Cortex of kidney (tissue), 1 donor: Measurements from ENCODE around the gene TMC4.
"Not testable (repeated sequence)": the region's sequence is repeated elsewhere in the genome, so short reads cannot be mapped to it uniquely, and the experiment has no call there.

Experiments
- DNase-seq: peaks from one replicate; lab custom pipeline; 2025; lab: John Stamatoyannopoulos, UW

The TMC4 gene

DNA sequence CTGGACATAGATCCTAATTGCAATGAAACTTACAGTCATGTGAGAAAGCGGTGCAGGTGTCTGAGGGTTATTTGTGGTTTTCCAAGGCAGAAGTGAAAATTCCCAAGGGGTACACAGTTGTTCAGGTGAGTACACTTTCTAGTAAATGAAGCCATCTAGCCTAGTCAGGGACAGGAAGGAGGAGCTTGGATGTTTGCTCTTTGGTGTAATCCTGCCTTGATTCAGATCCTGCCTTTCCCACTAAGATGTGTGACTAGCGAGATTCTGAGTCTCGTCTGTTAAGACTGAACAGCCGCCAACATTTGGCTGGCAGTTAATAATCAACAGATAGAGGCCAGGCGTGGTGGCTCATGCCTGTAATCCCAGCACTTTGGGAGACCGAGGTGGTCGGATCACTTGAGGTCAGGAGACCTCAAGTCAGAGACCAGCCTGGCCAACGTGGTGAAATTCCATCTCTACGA is 30.2 kb upstream of the TMC4 start:
- no peak for DNase-seq

DNA sequence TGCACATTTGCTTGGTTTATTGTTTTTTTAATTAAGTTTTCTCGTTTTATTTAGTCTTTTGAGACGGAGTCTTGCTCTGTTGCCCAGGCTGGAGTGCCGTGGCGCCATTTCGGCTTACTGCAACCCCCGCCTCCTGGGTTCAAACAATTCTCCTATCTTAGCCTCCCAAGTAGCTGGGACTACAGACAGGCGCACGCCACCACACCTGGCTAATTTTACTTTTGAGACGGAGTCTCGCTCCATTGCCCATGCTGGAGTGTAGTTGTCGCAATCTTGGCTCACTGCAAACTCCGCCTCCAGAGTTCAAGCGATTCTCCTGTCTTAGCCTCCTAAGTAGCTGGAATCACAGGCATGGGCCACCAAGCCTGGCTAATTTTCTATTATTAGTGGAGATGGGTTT is 29.0 kb upstream of the TMC4 start:
- no peak for DNase-seq

DNA sequence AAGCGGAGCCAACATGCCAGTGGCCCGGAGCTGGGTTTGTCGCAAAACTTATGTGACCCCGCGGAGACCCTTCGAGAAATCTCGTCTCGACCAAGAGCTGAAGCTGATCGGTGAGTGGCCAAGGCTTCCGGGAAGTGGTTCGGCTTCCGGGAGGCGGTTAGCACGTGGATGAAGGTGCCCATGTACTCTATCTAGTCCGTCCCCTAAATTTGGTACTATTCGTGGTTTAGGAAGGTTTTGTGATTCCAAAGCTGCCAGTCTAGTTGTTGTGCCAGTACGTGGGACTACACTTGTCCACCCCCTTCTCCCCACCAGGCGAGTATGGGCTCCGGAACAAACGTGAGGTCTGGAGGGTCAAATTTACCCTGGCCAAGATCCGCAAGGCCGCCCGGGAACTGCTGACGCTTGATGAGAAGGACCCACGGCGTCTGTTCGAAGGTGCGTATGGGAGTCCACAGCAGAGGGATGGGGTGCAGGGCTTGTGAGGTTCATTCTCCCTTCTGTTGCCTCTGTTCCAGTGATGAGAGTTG is 28.3 kb upstream of the TMC4 start:
- DNase-seq = no peak

DNA sequence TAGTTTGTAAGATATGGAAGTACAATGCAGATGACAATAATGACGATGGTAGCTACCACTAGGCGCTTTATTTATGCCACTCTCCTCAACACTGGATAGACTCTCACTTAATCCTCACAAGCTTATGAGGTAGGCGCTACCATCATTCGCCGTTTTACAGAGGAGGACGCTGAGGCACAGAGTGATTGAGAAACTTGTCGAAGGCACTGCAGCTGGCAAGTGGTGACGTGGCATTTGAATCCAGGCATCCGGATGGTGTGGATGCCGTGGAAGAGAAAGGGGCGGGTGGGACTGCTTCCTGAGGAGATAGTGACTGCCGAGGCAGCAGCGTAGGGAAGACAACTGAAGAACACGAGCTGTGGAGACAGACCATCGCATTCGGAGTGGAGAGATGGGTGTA is 26.4 kb upstream of the TMC4 start:
- DNase-seq = no peak

DNA sequence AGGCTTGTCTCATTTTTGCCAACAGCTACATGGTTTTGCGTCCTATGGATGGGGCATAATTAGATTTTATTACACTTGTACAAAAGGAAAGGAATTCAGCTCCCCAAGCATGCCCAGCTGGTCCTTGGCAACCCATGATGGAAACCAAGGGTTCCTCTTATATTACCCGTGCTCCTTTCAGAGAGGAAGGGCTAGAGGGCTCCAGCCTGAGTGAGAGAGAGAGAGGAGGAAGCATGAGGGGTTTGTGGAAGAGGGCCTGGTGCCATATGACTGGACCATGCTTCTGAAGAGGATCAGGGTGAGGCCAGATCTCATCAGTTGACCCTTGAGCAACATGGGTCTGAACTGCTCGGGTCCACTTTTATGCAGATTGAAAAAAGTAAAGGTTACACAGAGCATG is 24.2 kb upstream of the TMC4 start:
- DNase-seq = no peak

DNA sequence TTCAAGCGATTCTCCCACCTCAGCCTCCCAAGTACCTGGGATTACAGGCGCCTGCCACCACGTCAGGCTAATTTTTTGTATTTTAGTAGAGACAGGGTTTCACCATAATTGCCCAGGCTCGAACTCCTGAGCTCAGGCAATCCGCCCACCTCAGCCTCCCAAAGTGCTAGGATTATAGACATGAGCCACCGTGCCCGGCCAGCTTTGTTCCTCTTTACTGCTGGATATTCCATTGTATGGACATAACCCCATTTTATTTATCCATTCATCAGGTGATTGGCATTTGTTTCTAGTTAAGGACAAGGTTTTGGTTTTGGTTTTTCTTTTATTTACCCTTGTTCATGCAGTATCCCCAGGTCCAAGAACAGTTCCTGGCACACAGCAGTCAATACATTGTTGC is 23.6 kb upstream of the TMC4 start:
- DNase-seq = no peak

DNA sequence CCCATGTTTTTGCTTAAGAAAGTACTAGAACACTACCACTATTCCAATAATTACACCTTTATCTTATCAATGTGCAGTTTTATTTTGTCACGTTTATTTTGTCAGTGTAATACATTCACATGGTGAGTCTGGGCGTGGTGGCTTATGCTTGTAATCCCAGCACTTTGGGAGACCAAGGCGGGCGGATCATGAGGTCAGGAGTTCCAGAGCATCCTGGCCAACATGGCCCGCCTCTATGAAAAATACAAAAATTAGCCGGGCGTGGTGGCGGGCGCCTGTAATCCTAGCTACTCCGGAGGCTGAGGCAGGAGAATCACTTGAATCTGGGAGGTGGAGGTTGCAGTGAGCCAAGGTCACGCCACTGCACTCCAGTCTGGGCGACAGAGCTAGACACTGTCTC is 21.5 kb upstream of the TMC4 start:
- not testable (repeated sequence) for DNase-seq

DNA sequence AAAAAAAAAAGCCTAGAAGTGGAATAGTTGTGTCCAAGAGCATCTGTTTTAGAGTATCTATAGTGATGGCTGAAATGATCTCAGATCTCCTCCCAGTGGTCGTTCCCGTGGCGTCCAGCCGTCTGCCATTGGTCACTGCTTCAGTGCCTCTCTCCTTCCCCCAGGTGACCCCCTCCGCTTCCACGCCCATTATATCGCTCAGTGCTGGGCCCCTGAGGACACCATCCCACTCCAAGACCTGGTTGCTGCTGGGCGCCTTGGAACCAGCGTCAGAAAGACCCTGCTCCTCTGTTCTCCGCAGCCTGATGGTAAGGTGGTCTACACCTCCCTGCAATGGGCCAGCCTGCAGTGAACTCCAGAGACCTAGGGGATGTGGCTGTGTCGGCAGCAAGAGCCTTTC is 20.1 kb upstream of the TMC4 start:
- DNase-seq = no peak

DNA sequence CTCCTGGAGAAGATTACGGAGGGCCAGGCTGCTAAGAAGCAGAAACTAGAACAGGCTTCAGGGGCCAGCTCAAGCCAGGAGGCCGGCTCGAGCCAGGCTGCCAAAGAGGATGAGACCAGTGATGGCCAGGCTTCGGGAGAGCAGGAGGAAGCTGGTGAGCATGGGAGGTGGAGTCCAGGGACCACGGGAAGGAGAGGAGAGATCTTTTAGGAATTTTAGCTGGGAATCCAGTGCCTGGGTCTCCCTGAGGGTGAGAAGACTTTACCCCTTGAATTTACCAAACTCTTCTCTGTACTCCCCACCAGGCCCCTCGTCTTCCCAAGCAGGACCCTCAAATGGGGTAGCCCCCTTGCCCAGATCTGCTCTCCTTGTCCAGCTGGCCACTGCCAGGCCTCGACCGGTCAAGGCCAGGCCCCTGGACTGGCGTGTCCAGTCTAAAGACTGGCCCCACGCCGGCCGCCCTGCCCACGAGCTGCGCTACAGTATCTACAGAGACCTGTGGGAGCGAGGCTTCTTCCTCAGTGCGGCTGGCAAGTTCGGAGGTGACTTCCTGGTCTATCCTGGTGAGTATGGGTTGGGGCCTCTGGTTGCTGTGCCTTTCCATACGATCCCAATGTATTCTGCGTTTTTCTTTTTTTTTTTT is 19.0 kb upstream of the TMC4 start:
- DNase-seq = no peak

DNA sequence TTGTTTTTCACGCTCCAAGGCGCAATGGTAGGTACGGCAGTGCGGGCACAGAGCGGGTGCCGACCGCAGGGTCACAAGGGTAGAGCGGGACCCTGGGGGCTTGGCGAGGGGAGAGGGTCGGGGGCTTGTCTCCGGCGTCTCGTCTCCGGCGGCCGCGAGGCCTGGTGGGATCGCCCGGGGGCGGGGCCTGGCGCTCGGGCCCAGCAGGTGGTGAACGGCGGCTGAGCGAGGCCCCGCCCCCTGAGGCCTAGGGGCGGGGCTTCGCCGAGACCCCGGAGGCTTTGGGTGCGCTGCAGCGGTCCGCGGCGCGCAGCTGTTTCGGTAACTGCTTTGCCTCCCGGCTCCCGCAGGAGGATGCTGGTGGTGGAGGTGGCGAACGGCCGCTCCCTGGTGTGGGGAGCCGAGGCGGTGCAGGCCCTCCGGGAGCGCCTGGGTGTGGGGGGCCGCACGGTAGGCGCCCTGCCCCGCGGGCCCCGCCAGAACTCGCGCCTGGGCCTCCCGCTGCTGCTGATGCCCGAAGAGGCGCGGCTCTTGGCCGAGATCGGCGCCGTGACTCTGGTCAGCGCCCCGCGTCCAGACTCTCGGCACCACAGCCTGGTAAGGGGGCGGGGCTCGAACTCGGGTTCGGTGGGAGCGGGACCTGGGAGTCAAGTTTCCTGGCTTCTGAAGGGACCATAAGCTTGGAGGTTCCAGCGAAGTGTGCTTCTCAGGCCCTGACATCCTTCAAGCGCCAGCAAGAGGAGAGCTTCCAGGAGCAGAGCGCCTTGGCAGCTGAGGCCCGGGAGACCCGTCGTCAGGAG is 18.3 kb upstream of the TMC4 start, which contains the start of gene TSEN34:
TSS of gene TSEN34 (plus strand) at position 298 of the 800 bp plus-strand sequence. CDS start at position 355, 57 bp downstream.
- DNase-seq = no peak

DNA sequence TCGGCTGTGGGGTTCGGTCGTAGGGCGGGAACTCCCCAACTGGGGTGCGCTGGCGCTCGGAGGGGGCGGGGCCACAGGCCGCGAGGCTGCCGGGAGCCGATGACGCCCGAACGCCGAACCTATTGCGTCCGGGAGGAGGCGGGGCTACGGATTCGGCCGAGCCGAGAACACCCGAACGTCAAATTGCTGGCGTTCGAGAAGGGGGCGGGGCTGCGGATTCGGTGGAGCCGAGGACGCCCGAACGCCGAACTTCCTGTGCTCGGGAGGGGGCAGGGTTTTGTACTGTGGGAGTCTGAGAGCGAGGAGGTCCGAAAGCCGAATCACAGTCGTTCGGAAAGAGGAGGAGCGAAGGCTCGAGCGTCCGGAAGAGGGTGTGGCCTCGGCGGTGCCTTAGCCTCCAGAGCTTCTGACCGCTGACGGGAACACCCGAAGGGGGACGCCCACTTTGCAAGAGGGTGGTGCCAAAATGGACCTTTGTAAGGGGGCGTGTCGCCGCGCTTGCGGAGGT is 17.6 kb upstream of the TMC4 start:
- DNase-seq = peak; percentile 98

DNA sequence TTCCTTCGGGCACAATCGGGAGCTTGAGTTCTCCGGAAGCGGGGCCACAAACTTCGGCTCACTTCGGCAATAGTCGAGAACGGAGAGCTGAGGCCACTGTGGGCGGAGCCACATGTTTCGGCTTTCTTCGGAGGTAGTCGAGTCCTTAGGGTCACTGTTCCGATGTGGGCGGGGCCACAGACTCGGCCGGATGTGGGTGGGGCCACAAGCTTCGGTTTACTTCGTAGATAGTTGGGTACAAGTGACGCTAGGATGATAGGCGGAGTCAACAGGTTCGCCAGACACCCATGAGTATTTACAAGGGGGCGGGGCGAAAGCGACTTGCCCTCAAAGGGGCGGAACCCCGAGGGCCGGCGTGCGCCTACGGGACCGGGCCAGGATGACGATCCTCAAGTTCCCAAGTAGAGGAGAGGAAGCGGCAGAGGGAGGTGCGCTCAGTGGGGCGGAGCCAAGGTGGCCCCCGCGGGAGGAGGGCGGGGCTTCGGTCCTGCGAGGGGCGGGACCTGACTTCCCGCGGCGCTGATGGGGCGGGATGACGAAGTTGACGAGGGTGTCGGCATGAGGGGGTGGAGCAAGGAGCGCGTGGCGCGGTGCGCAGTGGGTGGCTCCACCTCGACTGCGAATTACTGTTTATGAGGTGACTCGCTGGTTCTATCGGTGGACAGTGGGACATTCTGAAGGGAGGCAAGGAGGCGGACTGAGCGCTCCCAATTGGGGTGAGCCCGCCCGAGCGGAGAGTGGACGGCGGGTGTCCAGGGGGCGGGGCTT is 17.0 kb upstream of the TMC4 start:
- peak; percentile 98 for DNase-seq

DNA sequence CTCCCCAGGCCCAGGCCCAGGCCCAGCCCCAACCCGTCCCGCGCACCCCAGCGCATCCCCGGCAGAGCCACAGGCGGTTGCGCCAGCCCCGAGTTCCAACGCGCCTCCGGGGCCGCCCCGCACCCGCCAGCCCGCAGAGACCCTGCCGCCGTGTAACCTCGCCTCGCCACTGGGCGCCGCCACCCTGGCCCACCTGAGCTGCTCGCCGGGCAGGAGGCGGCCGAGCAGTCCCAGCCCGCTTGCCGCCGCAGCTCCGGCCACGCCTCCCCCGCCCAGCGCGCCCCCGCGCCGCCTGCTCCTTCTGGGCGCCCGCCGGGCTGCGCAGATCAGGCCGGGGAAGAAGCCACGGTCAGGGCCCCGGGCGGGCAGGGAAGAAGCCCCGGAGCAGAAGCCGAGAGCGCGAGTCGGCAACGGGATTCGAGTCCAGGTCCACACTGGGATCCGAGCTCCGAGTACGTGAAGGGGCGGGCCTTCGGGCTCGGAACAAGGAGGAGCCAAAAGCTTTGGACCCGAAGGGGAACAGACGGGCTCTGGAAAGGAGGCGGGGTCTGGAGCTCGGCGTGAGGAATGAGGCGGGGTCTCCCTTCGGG is 16.3 kb upstream of the TMC4 start, which contains the start of gene MBOAT7:
TSS of gene MBOAT7 (minus strand) at position 436 of the 590 bp plus-strand sequence. CDS start 1,072 bp downstream, outside the sequence.
- peak; percentile 94 for DNase-seq

DNA sequence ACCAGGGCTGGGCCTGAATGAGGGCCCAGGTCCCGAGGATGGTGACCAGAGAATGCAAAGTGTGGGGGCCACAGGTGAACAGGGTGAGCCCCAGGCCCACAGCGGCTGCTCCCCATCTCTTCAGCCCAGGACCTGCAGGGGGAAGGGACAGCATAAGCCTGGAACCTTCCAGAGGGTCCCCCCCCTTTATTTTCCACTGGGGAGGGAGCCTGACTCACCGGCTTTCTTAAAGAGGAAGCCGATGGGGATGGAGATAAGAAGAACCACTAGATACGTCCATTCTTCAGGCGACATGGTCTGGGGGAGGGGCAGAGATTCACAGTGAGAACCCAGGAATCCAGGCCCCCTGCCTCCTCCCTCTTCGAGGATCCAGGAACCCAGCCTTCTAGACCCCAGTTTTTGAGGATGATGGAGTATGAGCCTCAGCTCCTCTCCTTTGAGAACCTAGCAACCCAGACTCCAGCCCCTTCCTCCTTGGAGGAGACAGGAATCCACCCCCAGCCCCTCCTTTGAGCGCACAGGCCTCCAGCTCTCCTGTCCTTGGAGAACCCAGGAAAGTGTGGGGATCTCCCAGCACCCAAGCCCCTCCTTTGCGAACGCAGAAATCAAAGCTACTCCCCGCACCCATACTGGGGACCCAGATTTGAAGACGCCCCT is 15.4 kb upstream of the TMC4 start:
- no peak for DNase-seq

DNA sequence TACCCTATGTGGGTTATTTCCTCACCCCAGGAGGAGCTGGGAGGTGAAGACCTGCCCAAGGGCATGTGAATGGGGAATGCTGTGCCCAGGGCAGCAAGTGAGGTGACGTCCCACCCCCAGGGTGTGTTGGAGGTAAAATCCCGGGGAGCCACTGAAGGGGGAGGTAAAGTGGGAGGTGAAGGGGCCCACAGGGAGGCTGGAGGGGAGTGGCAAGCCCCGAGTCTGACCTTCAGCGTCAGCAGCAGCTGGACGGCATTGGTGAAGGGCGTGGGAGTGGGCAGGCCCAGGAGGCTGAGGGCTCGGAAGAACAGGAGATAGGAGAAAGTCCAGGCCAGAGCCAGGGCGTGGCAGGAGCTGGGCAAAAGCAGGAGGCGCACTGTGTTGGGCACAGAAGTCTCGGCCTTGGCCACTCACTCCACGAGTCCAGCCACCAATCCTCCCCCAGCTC is 14.0 kb upstream of the TMC4 start:
- no peak for DNase-seq

DNA sequence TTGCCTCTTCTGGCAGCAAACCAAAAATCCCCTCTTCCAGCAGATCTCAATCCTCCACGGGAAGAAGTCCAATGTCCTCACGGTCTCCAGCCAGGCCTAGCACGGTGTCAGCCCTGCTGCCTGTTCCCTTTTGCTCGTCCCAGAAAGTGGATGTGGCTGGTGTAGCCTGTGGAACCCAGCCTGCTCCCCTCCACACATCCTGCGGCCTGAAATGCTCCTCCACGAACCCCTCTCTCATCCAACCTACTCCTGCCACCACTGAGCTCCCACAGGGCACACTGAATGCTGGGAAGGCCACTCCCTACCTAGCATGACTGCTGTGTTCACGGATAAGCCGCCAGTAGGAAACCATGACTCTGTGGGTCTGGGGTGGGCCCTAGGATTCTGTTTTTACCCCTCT is 13.4 kb upstream of the TMC4 start:
- no peak for DNase-seq

DNA sequence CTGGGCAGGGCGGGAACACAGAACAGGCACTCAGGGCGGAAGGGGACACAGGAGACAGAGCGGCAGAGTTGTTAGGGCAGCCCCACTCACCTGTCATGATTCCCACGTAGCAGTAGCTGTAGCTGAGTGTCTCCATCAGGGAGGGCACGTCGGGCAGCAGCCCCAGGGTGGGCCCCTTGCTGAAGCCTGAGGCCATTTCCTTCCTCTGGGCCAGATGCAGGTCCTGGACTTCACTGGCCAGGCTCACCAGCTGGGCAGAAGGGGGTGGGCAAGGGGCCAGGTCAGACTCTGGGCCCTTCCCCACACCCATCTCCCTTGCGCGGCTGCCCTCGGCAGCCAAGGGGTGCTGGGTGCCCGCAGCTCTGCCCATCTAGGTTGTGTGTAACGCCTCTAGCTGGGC is 10.5 kb upstream of the TMC4 start:
- DNase-seq = no peak

DNA sequence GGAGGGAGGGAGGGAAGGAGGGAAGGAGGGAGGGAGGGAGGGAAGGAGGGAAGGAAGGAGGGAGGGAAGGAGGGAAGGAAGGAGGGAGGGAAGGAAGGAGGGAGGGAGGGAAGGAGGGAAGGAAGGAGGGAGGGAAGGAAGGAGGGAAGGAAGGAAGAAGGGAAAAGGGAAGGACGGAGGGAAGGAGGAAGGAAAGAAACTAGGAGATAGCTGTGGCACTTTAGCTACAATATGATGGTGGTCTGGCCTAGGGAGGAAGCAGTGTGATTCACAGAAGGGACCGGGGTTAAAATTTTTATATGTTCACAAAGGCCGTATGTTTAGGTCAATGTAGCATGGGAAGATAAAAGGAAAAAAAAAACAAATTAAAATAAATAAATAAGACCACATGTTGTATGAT is 8.9 kb upstream of the TMC4 start:
- not testable (repeated sequence) for DNase-seq

DNA sequence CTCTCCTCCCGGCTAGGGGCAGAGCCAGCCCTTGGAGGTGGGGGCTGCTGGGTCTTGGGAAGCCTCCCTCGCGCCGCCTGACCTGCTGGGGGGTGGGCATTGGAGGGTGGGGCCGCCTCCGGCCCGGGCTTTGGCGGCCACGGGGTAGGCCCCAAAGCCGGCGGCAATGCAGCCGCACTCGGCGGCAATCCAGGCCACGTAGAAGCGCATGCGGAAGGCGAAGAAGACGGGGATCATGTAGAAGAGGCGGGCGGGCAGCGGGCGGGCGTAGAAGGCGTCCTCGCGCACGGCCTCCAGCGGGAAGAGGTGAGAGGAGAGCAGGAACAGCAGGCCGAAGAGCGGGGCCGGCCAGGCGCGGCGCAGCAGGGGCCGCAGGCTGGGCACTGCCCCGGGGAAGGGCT is 7.7 kb upstream of the TMC4 start:
- DNase-seq = no peak

DNA sequence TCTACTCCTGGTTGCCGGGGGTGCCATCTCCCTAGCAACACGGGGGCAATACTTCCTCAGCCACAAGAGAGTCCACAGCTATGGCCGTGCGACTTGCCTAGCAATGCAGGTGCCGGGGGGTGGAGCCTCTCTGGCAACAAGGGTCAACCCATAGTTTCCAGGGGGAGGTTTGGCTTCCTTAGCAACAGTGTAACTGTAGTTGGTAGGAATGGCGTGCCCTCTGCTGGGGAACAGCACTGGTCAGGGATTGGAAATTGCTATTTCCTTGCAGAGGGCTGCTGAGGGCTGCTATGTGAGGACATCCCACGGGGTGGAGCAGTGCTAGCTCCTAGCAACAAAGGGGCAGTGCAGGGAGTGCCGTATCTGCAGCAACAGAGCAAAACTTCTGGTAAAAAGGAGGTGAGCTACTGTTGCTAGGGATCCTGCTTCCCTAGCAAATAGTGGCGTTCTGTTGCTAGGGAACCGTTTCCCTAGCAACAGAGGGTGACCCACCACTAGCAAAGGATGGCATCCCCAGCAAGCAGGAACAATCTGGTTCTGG is 7.0 kb upstream of the TMC4 start:
- no peak for DNase-seq
